KG1 (cell line): ENCODE data around the gene CLVS2.

Experiments used
- DNase-seq: peaks from one replicate; lab custom pipeline; 2025; lab: John Stamatoyannopoulos, UW

CLVS2 gene, protein sequence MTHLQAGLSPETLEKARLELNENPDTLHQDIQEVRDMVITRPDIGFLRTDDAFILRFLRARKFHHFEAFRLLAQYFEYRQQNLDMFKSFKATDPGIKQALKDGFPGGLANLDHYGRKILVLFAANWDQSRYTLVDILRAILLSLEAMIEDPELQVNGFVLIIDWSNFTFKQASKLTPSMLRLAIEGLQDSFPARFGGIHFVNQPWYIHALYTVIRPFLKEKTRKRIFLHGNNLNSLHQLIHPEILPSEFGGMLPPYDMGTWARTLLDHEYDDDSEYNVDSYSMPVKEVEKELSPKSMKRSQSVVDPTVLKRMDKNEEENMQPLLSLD

DNA sequence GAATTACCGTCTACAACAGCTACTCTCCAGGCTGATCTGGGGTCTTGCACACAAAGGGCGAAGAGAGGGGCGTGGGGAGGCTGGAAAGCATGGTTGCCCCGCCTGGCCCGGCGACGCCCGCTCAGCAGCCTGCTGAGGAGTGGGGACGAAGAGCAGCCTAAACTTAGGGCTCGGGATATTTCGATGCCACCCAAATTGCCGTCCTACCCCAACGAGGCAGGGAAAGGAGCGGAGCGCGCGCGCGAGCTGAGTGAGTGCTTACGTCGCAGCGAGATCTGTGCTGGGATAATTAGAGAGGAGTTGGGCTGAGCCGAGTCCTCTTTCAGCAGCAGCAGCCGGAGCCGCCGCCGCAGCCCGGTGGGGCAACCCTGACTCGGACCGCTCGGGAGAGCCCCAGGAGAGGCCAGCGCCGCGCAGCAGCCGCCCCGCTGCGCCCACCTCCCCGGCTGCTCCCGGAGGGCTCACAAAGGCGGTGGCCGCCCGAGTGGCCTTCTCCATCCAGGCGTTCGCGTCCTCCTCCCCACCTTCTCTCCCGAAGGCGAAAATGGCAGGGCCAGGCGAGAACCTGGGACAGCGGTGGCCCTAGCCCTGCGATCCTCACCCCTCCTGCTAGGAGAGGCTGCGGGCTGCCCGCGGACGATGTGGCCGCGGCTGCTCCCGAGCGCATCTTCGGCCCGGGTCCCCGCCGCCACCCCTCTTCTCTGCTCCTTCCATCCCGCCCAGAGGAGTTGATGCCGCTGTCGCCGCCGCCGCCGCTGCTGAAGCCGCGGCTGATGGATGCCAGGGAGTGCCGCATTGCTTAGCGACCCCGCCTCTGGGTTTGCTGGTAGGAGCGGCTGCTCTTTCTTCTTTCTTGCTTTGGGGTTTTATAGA, at the start of gene CLVS2:
TSS of gene CLVS2 (plus strand) at position 315 of the 873 bp plus-strand sequence. CDS start 1,543 bp downstream, outside the sequence.
- DNase-seq = no peak

DNA sequence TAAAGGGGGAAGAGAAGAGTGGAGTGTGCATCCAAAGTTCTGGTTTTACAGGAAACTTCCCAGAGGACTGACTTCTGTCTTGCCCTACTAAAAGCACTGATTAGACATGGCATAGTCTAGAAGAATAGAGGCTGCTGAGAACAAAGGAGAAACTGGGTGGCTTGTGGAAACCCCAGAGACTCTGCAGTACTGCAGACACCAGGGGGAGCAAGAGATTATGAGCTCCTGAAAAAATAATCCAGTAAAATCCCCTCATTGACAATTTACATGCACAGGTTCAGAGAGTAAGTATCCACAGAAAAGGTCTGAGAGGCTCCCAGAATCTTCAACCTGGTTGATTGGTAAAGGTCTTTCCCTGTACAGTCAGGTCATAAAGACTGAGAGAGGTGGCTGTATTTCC, 48.7 kb upstream of the CLVS2 start:
- DNase-seq = no peak

DNA sequence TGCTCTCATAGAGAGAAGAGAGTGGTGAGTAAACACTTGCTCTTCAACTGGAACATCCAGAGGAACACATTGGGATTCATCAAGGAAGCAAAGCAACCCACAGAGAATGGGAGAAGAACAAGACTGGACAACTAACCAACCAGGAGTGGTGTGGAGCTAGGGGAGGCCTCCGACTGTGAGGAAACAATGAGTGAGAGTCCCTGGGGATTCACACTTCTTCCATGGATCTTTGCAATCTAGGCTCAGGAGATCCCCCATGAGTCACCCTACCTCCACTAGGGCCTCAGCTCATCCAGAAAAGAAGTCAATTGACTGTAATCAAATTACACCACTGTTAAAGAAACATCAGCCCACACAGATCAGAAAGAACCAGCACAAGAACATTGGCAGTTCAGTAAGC, 42.3 kb upstream of the CLVS2 start:
- no peak for DNase-seq

DNA sequence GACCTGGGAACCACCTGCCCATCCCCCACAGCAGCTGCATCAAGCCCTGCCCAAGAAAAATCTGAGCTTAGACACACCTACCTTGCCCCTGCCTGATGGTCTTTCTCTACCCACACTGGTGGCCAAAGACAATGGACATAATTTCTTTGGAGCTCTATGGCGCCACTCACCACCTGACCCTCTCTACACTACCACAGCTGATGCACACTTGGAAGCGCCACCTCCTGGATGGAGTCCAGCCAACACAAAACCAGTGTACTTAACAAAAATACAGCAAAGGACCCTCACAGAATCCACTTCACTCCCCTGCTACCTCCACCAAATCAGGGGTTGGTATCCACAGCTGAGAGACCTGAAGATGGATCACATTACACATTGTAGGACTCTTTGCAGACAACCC, 39.7 kb upstream of the CLVS2 start:
- no peak for DNase-seq

DNA sequence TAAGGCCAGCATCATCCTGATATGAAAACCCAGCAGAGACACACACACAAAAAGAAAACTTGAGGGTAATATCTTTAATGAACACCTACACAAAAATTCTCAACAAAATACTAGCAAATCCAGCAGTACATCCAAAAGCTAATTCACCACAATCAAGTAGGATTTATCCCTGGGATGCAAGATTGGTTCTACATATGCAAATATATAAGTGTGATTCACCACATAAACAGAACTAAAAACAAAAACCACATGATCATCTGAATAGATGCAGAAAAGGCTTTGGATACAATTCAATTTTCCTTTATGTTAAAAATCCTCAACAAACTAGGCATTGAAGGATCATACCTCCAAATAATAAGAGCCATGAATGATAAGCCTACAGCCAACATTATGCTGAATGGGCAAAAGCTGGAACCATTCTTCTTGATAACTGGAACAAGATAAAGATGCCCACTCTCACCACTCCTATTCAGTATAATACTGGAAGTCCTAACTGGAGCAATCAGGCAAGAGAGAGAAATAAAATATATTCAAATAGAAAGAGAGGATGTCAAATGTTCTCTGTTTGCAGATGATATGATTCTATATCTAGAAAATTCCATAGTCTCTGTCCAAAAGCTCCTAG, 33.9 kb upstream of the CLVS2 start:
- no peak for DNase-seq

DNA sequence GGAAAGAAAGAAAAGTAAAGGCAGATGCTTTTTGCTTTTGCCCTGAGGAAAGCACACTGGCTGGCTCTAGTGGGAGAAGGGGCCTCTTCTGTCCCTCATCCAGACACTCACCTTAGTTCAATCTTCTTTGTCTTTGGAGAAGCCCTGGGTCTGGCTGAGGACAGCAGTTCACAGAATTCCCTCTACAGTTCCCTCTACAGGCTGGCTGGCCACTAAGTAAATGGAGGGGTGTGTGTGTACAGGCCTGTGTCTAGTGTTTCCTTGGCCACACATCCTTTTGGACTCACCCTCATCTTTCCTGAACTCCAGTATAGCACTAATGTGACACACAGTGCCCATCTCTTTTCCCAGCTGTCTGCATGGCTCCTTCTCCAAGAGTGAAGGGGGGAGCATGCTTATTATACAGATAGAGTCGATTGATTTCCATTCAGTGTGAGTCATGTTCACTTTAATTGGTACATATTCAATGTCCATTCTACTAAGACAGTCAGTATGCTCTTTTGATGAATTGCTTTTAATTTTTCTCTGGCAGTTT, 26.0 kb upstream of the CLVS2 start:
- no peak for DNase-seq

DNA sequence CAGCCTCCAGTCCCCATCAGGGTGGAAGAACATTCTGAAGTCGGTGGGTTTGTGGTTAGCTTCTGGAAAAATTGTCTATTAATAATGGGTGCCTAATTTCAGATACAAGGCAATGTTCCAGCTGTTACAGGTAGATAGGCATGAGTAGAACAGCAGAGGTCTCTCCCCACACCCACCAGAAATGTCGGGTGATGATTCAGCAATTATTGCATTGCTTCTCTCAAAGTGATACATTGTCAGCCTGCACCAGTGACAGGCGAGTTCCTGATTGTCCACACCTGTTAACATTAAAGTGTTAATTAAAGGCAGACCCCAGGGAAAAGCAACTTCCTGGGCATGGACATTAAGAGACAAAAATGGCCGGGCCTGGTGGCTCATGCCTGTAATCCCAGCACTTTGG, 18.9 kb upstream of the CLVS2 start:
- DNase-seq = no peak

DNA sequence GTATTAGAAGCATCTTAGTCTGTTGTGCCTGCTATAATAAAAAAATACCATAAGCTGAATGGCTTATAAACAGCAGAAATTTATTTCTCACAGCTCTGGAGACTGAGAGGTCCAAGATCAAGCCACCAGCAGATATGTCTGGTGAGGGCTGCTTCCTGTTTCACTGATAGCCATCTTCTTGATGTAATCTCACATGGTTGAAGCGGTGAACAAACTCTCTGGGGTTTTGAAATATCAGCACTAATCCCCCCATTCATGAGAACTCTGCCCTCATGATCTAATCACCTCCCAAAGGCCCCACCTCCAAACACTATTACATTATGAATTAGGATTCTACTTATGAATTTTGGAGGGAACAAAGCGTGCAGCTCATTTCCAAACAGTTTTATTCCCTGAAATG, 11.6 kb upstream of the CLVS2 start:
- DNase-seq = no peak

DNA sequence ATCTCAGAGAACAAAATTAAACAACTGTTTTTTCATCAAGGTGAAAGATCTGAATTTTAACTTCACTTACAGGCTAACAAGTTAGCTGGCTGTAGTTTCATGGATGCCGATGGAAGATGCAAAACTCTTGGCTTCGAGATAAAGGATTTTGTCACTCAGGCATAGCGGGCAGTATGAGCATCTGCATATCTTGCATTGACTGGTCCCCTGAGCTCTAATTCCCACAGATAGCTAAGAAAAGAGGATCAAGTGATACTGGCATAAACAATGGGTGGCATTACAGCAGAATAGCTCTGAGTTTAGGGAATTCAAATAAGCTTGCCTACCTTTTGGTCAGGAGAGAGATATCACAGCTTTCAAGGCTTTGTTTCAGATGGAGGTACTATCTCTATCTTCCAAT, 1.8 kb upstream of the CLVS2 start:
- DNase-seq = no peak

DNA sequence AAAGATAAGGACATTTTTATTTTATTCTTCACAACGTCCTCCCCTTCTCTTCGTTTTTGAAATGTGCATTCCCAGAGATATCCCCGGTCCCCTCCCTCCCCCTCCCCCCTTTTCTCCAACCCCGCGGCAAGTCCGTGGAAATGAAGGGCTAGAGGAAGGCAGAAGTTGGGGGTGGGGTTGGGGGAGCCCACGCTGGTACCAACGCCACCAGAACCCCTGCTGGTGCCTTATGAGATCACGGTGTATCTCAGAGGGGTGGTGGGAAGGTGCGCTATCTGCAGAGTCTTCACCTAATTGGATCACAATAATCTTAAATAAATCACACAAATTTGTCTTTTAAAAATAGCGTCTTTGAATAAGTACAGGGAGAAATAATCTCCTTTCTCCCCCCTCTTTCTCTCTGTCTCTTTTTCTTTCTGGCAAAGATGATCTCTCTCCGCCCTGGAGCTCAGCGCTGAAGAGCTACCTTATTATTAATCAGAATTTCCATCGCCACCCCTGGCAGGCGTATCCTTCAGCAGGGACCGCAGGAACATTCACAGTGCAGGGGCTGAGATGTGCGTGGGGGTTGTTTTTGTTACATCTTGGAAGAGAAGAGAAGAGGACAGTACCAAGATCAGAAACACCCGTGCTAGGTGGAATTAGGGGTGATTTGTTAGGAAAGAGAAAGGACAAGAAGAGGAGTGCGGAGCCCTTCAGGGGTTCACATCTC, 915 bp downstream of the CLVS2 start:
- no peak for DNase-seq

DNA sequence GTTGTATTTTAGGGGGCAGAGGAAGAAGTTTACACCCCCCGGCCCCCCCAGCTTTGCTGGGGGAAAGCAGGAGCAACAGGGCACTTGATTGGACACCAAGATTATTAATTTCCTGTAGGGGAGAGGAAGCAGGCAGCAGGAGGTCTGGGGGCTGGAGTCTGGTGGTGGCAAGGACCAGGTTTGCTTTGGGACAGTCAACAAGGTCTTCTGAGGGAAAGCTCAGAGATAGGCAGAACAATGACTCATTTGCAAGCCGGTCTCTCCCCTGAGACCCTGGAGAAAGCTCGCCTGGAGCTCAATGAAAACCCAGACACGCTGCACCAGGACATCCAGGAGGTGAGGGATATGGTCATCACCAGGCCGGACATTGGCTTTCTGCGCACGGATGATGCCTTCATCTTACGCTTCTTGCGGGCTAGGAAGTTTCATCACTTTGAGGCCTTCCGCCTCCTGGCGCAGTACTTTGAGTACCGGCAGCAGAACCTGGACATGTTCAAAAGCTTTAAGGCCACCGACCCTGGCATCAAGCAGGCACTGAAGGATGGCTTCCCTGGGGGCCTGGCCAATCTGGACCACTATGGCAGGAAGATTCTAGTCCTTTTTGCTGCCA, 1.6 kb downstream of the CLVS2 start:
- no peak for DNase-seq

DNA sequence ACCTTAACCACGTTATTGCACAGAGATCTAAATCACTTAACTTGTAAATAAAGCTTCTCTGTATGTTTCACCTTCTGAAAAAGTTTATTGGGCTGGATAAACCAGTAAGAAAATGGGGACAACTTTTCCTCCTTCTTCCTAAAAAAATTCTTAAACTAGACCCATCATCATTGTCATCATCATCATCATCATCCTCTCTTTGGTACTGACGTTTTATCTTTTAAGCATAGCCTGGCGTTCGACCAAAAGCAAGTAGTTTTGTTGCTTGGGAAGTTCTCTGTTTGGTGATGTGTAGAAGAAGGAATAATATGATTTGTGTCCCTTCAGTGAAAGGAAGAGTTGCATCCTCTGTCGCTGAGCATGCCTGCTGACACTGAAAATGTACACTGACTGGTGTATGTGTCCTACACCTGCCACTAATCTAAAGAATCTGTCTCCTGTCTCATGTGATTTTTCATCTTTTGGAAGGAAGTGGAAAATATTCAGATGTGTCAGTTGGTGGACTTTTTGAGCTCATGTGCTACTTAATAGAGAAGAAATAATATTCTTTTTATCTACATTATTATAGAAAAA, 2.5 kb downstream of the CLVS2 start:
- DNase-seq = no peak

DNA sequence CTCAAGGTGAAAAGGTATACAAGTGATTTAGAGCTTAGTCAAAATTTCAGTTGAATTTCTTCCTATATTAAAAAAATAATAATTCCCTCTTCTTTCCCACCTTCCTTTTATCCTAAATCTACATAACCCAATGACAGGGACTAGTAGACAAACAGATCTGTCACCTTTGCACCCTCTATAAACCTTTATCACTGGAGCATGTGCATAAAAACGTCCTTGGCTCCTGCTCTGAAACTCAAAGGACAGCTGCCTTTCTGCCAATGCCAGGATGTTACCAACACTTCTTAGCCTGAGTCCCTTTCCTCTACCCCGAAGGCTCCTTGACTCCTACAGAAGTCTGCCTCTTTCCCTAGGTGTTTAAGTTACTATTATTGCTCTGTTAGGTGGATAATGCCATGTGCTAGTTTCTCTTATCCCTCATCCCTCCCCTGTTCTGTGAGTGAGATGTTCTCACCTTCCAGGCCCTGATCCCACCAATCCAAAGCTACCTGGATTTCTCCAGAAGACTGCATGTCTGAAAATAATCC, 4.3 kb downstream of the CLVS2 start:
- no peak for DNase-seq

DNA sequence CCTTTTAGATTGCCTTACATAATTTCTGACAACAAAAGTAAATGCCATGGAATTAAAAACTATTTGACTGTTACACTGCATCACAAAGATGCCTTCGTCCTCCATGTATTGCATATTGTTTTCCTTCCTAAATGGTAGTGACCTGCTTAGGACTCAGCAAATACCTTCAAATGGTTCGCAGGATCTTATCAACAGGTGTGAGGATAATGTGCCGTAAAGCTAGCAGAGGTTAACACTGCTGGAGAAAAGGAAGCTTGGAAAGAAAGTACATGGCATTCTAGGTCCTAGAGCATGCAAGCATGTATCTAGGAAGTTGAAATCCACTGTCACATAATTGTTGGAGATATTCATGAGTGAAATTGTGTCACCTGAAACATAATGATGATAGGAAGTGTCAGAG, 5.5 kb downstream of the CLVS2 start:
- no peak for DNase-seq

DNA sequence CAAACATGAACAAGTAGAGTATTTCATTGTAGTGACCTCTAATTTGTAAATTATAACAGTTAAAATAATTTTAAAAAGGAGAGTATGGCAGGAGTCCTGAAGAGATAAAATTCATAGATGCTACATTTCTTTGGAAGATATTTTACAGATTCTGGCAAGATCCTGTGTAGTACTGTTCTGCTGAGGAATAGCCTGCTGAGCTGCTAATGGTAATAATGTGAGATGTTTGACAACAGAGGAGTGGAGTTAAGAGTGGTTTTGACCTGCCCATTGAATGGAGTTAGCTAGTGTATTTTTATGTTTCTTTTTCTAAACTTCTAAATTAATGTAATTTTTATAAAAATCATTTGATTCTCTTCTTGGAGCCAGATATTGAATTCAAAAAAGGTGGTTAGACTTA, 11.8 kb downstream of the CLVS2 start:
- DNase-seq = no peak

DNA sequence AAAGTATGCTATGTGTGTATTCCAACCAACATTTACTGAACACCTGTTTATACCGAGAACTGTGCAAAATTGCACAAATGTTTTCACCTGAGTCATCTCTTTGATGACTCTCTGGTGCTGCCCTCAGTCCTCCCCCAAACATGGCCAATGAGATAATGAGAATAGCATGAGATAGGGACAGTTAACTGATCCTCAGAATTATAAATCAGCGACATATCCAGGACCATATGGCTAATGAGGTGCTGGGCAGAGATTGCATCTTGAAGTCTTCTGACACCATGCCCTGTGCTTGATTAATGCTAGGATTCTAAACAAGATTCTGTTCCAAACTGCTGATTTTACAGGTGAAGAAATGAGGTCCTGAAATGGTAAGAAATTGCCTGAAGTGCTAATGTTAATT, 13.0 kb downstream of the CLVS2 start:
- DNase-seq = no peak

DNA sequence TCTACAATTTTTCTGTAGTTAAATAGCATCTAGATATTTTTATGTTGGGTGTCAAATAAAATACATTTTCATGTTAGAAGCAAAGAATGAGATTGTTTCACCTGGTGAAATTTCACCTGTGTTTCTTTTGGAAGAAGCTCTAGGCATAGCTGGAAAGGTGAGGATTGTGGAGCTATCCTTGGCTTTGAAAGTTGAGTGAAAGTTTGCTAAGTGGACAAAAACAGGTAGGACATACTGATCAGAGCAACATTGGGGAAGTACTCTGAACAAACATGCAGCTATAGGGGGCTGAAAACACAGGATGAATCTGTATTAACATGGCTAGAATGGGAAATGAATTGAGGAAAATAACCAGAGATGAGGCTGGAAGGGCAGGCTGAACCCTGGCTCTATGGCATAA, 18.8 kb downstream of the CLVS2 start:
- no peak for DNase-seq

DNA sequence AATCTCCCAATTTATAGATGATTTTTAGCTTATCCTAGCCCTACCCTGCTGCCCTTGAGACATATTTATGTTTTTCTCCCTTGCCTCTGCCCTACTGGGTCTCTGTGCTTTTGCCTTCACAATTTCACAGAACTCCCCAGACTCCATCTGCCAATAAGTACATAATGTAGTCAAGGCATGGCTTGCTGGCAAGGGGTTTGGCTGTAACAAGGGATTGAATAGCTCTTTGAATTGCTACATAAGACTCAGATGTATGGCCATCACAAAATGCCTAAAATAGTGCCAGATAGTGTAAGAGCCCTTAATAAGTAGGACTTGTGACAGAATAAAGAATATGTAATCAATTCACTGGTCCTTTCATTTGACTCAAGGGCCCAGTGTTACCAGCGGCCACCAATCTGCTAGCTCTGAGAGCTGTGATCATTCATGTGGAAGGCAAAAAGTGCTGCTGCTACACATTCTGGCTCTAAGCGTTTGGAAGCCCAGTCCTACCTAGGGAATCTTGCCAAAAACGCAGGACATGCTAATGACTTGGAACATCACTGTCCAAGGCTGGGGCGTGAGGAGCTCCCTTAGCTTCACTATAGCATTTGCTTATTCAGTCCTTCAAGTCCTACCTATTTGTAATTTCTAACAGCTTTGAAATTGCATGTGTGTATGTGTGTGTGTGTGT, 20.5 kb downstream of the CLVS2 start:
- DNase-seq = no peak

DNA sequence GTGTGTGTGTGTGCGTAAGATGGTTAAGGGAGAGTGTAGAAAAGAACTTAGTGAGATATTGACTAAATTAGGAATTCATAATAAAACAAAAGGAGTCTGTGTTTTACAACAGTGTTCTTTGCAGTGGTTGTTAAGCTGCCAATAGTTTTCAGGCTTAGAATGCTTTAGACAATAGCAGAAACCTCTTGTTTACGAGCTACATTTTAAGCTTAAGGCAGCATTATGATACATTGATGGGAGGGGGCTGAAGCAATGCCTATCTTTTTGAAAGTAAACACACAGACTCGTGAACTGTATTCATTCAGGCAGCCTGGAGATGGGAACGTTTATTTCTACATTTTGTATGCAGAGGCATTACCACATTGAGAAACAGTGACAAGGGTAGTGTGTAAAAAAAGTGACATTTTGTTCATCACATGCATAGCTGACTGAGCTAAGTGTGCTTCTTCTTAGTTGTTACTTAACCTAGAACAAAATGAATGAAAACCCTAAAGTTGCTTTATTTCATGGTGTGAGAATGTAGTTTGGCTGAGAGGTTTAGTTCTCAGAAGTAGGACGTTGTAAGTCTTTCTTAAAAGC, 21.2 kb downstream of the CLVS2 start:
- no peak for DNase-seq

DNA sequence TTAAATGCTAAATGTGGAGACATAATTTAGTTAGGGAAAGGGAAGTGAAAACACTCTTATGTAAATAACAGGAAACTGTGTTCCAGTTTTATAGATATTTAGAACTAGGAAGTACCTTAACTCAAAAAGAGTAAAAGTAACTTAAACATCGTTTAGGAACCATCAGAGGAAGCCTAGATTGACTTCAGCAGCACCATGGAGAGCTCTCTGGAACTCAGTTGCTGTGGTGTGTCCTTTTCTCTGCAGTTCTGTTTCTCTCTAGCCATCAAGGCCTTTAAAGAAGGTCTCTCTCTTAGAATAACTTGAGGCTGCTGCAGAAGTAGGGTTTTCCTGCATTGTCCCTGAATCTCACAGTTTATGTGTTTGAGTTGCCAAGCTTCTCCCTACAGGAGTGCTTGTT, 26.9 kb downstream of the CLVS2 start:
- no peak for DNase-seq
